GM21360 (cell line): ENCODE measurements around the gene PPIP5K1.
"Not testable (repeated sequence)": the region's sequence is repeated elsewhere in the genome, so short reads cannot be mapped to it uniquely, and the experiment has no call there.

Source experiments
- ATAC-seq: cut with Tn5 transposase; IDR thresholded peaks from one replicate; pipeline ENCODE4 v1.9.1; 2021; ENCODE audit warnings: mild to moderate bottlenecking, moderate library complexity; ENCODE audit not compliant: unreplicated experiment

The PPIP5K1 gene

DNA sequence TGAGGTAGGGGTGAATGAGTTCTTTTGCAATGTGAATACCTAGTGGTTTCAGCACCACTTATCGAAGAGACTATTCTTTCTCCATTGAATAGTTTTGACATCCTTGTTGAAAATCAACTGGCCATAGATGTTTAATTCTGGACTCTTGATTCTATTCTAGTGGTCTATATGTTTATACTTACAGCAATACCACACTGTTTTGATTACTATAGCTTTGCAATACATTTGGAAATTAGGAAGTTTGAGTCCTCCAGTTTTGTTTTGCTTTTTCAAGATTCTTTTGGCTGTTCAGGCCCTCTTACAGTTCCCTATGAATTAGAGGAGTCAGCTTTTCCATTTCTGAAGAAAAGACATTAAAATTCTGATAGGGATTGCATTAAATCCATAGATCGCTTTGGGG is 42.5 kb downstream of the PPIP5K1 start:
- no peak for ATAC-seq

- ATAC-seq, result no peak
Measured at GRCh38 chr15:43545426-43545825, 44.6 kb downstream of the PPIP5K1 start.

DNA sequence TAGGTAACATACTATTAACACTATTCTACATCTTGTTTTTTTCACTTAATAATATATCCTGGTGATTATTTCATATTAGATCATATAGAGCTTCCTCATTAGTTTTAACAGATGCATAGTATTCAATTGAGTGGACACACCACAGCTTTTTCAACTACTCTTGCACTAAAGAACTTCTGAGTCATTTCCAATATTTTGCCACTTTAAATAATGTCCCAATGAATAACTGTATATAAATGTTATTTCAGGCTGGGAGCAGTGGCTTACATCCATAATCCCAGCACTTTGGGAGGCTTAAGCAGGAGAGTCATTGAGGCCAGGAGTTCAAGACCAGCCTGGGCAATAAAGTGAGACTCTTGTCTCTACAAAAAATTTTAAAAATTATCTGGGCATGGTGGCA is 45.7 kb downstream of the PPIP5K1 start:
- no peak for ATAC-seq

- ATAC-seq, result no peak
Measured at GRCh38 chr15:43541785-43542184, 48.2 kb downstream of the PPIP5K1 start.

GRCh38 chr15:43538091-43538490 is 51.9 kb downstream of the PPIP5K1 start:
- ATAC-seq, result no peak

GRCh38 chr15:43534897-43535296 is 55.1 kb downstream of the PPIP5K1 start:
- ATAC-seq, result no peak

DNA sequence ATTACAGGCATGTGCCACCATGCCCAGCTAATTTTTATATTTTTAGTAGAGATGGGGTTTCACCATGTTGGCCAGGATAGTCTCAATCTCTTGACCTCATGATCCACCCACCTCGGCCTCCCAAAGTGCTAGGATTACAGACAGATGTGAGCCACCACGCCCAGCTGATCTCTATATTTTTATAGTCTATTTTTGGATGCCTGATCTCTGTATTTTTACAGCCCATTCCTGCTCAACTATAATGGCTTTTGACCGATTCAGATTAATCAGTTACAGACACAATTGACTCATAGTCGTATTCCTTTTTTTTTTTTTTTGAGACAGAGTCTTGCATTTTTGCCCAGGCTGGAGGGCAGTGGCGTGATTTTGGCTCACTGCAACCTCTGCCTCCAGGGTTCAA is 57.2 kb downstream of the PPIP5K1 start:
- not testable (repeated sequence) for ATAC-seq

- ATAC-seq, result no peak
Measured at GRCh38 chr15:43531018-43531670, 58.9 kb downstream of the PPIP5K1 start.

- no peak for ATAC-seq
Measured at GRCh38 chr15:43529587-43530345, 60.2 kb downstream of the PPIP5K1 start.

- ATAC-seq, result no peak
Measured at GRCh38 chr15:43529141-43529540, 60.9 kb downstream of the PPIP5K1 start.

- no peak for ATAC-seq
Measured at GRCh38 chr15:43528542-43529007, 61.4 kb downstream of the PPIP5K1 start.

- no peak for ATAC-seq
Measured at GRCh38 chr15:43527802-43528541, 62.0 kb downstream of the PPIP5K1 start.

GRCh38 chr15:43527016-43527801 is 62.8 kb downstream of the PPIP5K1 start:
- no peak for ATAC-seq

DNA sequence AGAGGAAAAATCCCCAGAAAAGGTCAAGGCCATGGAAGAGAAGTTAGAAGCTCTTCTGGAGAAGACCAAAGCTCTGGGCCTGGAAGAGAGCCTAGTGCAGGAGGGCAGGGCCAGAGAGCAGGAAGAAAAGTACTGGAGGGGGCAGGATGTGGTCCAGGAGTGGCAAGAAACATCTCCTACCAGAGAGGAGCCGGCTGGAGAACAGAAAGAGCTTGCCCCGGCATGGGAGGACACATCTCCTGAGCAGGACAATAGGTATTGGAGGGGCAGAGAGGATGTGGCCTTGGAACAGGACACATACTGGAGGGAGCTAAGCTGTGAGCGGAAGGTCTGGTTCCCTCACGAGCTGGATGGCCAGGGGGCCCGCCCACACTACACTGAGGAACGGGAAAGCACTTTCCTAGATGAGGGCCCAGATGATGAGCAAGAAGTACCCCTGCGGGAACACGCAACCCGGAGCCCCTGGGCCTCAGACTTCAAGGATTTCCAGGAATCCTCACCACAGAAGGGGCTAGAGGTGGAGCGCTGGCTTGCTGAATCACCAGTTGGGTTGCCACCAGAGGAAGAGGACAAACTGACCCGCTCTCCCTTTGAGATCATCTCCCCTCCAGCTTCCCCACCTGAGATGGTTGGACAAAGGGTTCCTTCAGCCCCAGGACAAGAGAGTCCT is 63.6 kb downstream of the PPIP5K1 start:
- ATAC-seq, result no peak

DNA sequence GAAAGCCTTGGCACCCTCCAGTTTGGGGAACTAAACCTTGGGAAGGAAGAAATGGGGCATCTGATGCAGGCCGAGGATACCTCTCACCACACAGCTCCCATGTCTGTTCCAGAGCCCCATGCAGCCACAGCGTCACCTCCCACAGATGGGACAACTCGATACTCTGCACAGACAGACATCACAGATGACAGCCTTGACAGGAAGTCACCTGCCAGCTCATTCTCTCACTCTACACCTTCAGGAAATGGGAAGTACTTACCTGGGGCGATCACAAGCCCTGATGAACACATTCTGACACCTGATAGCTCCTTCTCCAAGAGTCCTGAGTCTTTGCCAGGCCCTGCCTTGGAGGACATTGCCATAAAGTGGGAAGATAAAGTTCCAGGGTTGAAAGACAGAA is 64.9 kb downstream of the PPIP5K1 start:
- no peak for ATAC-seq

- ATAC-seq, result no peak
Measured at GRCh38 chr15:43524254-43524845, 65.7 kb downstream of the PPIP5K1 start.

GRCh38 chr15:43523646-43524045 is 66.4 kb downstream of the PPIP5K1 start:
- no peak for ATAC-seq

DNA sequence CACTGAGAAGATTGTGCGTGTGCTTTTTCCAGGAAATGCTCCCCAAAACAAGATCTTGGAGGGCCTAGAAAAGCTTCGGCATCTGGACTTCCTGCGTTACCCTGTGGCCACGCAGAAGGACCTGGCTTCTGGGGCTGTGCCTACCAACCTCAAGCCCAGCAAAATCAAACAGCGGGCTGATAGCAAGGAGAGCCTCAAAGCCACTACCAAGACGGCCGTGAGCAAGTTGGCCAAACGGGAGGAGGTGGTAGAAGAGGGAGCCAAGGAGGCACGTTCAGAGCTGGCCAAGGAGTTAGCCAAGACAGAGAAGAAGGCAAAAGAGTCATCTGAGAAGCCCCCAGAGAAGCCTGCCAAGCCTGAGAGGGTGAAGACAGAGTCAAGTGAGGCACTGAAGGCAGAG is 67.8 kb downstream of the PPIP5K1 start:
- ATAC-seq, result no peak

GRCh38 chr15:43521419-43521818 is 68.6 kb downstream of the PPIP5K1 start:
- no peak for ATAC-seq

GRCh38 chr15:43520138-43520537 is 69.9 kb downstream of the PPIP5K1 start:
- no peak for ATAC-seq
